ENCODE data around the gene HOXD8. TPM values are rescaled to one million over a fixed set of nuclear protein-coding genes. Genes with fewer than 3 reads are reported as not detected.

Gene HOXD8
- total RNA-seq, 2 experiments from 2014 or later, result not detected

DNA sequence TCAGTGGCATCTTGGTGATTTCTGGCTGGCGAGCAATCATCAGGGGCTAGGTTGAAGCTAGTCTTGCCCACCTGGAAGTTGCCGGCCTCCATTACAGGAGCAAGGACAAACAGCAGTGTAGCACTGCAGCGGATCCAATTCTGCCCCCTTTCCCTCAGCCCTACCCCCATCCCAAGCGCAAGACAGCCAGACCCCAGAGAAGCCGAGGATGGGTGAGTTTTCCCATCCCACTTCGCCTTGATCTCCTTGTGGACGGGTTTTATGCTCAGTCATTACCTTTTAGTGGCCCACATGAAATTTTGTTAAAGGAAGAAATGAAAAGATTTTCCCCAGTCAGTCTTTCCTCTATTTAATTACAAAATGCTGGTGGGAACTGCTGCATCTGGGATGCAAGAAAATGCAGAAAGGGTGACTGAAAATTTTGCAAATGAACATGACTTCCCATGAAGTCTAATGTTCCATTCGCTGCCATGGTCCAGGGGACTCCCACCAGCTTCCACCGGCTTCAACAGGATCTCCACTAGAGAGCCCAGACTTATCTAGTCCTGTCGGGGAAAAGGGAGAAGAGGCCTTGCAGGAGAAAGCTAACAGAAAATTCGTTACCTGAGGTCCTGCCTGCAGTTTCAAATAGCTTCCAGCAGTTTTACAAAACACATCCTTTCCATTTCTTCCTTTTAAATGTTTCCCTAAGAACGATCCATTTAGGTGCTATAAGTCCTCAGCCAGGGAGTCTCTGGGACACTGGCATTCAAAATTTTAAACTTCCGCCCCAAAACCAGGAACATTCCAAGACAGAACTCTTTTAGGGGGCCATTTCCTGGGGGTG lies 8.9 kb upstream of the HOXD8 start:
- Mint-ChIP-seq H3K27me3 (peaks cover 91% of the 10 kb centered on the region), H3K4me3 (no peak overlapping the region), H3K27ac (no peak overlapping the region), H3K36me3 (no peaks in the 10 kb centered on the region), H3K9me3 (ENCODE audit: low read depth) (peaks cover 1% of the 10 kb centered on the region), H3K4me1 (peaks cover 4% of the 10 kb centered on the region)
- CTCF ChIA-PET, result interaction anchor here (0.6 to 1.5 kb wide), 4 partner anchors 9 to 25 kb away, joined by 3 to 7 read pairs (median 3); partner anchors contain the start of gene HOXD8
- ATAC-seq, result no peak
- no peak for DNase-seq

DNA sequence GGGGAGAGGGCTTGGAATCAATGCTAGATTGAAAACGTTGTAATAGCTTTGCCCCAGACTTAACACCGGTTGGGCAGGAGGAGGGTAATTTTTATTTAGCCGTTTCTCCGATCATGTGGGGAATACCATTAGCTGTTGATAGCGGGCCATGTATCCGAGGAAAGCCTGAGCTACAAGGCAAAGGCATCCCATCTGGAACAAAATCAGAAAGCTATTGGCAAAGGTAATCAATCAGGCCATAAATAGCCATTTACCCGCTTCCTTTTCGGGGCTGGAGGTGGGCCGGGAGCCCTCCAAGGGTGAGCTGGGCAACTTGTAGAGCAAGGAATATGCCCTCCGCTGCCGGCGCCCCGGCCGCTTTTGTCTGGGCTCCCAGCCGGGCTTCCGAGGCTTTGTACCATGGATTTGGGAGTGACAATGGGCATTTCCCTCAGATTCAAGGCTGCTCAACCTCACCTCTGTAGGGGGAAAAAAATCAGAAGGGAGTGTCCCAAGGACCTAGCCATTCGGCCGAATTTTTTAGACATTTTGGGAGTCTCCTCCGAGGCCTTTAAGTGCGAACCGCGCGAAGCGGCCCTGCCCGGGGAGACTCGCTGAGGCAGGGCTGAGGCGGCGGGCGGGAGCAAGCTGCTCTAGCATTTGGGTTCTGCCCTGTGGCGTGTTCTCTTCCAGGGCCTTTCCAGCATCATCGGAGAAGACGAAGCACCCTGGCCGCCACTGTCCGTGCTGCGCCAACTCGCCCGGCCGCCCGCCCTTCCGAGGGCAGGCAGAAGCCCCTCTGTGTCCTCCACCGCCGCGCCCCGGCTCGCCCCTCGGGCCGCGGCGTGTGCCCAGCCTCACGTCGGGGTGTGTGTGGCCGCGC lies 8.1 kb upstream of the HOXD8 start:
- CTCF ChIA-PET, result interaction anchor here (1.0 to 1.1 kb wide), 2 partner anchors 8 to 1028 kb away, joined by 3 read pairs; partner anchors contain the start of gene HOXD8
- no peak overlapping the region for H3K4me3 Mint-ChIP-seq
- peaks cover 91% of the 10 kb centered on the region for H3K27me3 Mint-ChIP-seq
- peaks cover 1% of the 10 kb centered on the region for H3K9me3 Mint-ChIP-seq (ENCODE audit: low read depth)
- ATAC-seq (no peak), DNase-seq (no peak)
- H3K36me3 Mint-ChIP-seq, result no peaks in the 10 kb centered on the region
- peaks cover 4% of the 10 kb centered on the region for H3K4me1 Mint-ChIP-seq
- H3K27ac Mint-ChIP-seq, result no peak overlapping the region

DNA sequence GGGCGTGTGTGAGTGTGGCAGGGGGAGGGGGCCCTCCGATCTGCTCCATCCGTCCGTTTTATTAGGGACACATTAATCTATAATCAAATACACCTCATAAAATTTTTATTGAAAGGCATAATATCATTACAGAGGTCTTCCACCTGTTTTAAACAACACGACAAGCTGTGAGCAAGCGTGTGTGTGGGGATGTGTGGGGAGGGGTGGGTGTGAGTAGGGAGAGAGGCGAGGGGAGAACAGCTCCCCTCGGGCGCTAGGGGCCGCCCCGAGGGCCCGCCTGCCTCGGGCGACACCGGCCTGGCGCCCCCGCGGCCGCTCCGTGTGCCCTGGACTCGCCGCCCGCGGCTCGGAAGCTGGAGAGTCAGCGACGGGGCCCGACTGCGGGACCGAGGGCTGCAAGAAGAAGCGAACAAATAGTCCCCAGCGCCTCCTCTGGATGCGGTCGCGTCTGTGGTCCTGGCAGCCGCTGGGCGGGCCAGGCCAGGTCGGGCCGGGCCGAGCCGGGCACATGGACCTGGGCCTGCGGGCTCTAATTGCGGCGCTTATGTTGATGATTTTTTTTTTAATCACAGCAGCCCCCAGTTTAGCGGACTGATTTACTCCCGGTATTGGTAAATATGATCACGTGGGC lies 7.3 kb upstream of the HOXD8 start:
- H3K27me3 Mint-ChIP-seq, result peaks cover 91% of the 10 kb centered on the region
- peaks cover 4% of the 10 kb centered on the region for H3K4me1 Mint-ChIP-seq
- ATAC-seq (no peak), DNase-seq (no peak)
- no peak overlapping the region for H3K4me3 Mint-ChIP-seq
- CTCF ChIA-PET, result interaction anchor here (1.0 kb wide), 1 partner anchor 1027 kb away, joined by 3 read pairs; no protein-coding TSS in a partner anchor
- H3K27ac Mint-ChIP-seq, result no peak overlapping the region
- H3K9me3 Mint-ChIP-seq (ENCODE audit: low read depth), result peaks cover 1% of the 10 kb centered on the region
- H3K36me3 Mint-ChIP-seq, result no peaks in the 10 kb centered on the region

DNA sequence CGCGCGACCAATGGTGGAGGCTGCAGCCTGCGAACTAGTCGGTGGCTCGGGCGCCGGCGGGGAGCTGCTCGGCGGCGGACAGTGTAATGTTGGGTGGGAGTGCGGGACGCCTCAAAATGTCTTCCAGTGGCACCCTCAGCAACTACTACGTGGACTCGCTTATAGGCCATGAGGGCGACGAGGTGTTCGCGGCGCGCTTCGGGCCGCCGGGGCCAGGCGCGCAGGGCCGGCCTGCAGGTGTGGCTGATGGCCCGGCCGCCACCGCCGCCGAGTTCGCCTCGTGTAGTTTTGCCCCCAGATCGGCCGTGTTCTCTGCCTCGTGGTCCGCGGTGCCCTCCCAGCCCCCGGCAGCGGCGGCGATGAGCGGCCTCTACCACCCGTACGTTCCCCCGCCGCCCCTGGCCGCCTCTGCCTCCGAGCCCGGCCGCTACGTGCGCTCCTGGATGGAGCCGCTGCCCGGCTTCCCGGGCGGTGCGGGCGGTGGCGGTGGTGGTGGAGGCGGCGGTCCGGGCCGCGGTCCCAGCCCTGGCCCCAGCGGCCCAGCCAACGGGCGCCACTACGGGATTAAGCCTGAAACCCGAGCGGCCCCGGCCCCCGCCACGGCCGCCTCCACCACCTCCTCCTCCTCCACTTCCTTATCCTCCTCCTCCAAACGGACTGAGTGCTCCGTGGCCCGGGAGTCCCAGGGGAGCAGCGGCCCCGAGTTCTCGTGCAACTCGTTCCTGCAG lies 6.7 kb upstream of the HOXD8 start, which contains the start of gene HOXD9:
HOXD9 (plus strand) TSS at position 37 of the 728 bp plus-strand sequence; CDS start at position 87, 50 bp downstream.
- DNase-seq (no peak), ATAC-seq (no peak)
- H3K4me1 Mint-ChIP-seq, result peaks cover 4% of the 10 kb centered on the region
- H3K4me3 Mint-ChIP-seq, result no peak within 1 kb of the TSS
- H3K27me3 Mint-ChIP-seq, result peaks cover 91% of the 10 kb centered on the region
- CTCF ChIA-PET, result interaction anchor here (1.0 kb wide), 1 partner anchor 1026 kb away, joined by 3 read pairs; no protein-coding TSS in a partner anchor
- H3K27ac Mint-ChIP-seq, result peak within 1 kb of the TSS; percentile 27
- H3K9me3 Mint-ChIP-seq (ENCODE audit: low read depth), result peaks cover 1% of the 10 kb centered on the region
- H3K36me3 Mint-ChIP-seq, result no peaks in the 10 kb centered on the region

DNA sequence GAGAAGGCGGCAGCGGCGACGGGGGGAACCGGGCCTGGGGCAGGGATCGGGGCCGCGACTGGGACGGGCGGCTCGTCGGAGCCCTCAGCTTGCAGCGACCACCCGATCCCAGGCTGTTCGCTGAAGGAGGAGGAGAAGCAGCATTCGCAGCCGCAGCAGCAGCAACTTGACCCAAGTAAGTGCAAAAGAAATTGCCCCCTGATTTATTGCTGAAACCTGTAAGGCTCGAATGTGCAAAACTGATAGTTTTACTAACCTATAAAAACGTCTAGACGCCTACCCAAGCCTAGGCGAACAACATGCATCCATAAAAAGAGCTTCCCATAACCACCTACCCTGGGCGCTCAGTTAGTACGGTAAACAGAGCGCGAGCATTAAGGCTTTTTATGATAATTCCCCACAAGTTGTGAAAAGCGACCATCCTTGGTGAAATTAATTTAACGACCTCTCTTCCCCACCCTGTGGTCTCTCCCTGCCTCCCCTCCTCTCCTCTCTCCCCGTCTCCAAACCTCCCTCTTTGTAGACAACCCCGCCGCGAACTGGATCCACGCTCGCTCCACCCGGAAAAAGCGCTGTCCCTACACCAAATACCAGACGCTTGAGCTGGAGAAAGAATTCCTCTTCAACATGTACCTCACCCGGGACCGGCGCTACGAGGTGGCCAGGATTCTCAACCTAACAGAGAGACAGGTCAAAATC lies 5.9 kb upstream of the HOXD8 start:
- Mint-ChIP-seq H3K4me3 (no peak overlapping the region), H3K27ac (peak overlapping the region; percentile 27), H3K4me1 (peaks cover 5% of the 10 kb centered on the region), H3K9me3 (ENCODE audit: low read depth) (peaks cover 1% of the 10 kb centered on the region), H3K36me3 (peaks cover 3% of the 10 kb centered on the region), H3K27me3 (peaks cover 91% of the 10 kb centered on the region)
- CTCF ChIA-PET, result no interaction called here
- no peak for DNase-seq
- ATAC-seq, result no peak

DNA sequence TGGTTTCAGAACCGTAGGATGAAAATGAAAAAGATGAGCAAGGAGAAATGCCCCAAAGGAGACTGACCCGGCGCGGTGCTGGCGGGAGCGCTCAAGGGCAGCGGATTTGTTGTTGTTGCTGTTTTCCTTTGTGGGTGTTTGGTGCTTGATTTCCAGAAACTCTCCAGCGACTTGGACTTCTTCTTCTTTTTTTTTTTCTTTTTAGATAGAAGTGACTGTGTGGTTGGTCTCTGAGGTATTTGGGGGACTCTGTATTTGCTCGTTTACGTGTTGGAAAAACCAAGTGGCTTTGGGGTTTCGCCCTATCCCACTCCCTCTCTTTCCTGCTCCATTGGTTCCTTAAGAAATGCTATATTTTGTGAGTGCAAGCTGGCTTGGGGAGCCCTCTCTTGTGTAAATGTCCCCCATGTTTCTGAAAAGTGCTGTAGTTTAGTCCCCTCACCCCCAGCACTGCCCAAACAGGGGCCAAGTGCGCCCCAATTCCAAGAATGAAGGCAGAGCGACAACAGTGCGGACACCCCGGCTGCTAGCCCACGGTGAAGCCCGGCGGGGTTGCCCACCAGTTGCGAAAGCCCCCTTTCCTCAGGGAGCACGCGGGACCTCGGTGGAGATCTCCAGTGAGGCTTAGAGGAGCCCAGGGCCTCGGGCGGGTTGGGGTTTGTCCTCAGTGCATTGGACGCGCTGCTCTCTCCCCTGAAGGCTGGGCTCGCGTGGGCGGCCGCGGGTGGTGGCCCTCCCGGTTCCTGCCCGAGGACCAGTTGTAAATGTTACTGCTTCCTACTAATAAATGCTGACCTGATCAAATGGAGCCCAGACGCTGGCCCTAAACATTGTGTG lies 5.2 kb upstream of the HOXD8 start:
- CTCF ChIA-PET, result interaction anchor here (3.1 kb wide), 1 partner anchor 1023 kb away, joined by 28 read pairs; no protein-coding TSS in a partner anchor
- ATAC-seq, result no peak
- Mint-ChIP-seq H3K4me1 (peaks cover 2% of the 10 kb centered on the region), H3K4me3 (no peak overlapping the region), H3K27ac (no peak overlapping the region), H3K27me3 (peaks cover 92% of the 10 kb centered on the region), H3K9me3 (ENCODE audit: low read depth) (no peaks in the 10 kb centered on the region), H3K36me3 (peaks cover 4% of the 10 kb centered on the region)
- DNase-seq, result no peak

DNA sequence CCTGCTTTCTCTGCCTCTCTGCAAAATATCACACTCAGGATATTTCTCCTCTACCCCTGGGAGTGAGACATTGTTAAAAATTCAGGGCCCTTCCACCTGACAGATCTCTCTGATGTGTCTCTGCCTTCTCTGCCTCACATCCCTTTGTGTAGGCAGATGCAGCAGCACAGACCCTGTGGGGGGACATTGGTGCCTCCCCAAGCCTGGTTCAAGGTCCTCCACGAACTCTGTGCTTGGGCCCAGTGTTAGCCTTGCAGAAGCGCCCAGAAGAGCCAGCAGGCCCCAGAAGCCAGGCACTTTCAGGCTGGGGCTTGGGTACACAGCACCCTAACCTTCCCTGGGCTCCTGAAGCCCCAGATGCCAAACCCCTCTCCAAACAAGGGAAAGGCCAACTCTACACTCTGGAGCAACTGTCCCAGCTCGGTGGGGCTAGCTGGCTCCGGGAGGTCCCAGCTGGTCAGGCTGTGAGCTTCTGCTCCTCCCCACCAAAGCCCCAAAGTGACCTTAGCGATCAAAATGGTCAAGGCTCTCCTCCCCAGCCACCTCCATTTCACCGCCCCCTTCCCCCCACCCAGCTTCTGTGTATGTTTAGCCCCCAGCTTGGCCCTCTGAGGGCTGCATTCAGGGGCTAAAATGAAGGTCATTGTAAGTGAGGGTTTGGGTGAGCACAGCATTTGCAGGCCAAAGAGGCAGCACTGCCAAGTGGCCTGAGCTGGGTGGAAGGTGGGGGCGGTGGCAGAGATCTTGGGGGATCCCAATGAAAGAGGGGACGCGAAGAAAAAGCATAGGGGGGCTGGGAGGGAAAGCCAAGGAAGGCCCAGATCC lies 4.3 kb upstream of the HOXD8 start:
- no peak for ATAC-seq
- Mint-ChIP-seq H3K9me3 (ENCODE audit: low read depth) (no peaks in the 10 kb centered on the region), H3K27ac (no peak overlapping the region)

DNA sequence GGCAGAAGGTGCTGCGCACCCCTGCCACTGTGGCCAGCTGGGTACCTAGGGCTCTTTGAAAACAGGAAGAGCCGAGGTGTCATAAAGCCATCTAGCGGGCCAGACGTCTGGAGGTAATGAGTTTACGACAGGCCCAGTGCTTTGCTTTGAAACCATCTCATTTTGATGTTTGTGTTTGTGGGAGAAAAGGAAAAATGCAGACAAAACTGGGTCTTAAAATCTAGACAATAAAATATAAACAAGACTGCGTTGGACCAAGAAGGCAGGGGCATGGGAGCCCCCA lies 3.8 kb upstream of the HOXD8 start:
- peaks cover 84% of the 10 kb centered on the region for H3K27me3 Mint-ChIP-seq
- DNase-seq (no peak), ATAC-seq (no peak)
- H3K27ac Mint-ChIP-seq, result no peak overlapping the region
- no peak overlapping the region for H3K4me3 Mint-ChIP-seq
- CTCF ChIA-PET, result interaction anchor here (1.0 to 3.5 kb wide), 9 partner anchors 15 to 1022 kb away, joined by 3 to 32 read pairs (median 10); no protein-coding TSS in a partner anchor
- H3K9me3 Mint-ChIP-seq (ENCODE audit: low read depth), result no peaks in the 10 kb centered on the region
- peaks cover 4% of the 10 kb centered on the region for H3K4me1 Mint-ChIP-seq
- H3K36me3 Mint-ChIP-seq, result peaks cover 4% of the 10 kb centered on the region

More for the DNA sequence above, 4.3 kb upstream of the HOXD8 start:
- peaks cover 4% of the 10 kb centered on the region for H3K36me3 Mint-ChIP-seq
- CTCF ChIA-PET, result interaction anchor here (1.0 to 3.4 kb wide), 7 partner anchors 15 to 1023 kb away, joined by 3 to 32 read pairs (median 5); no protein-coding TSS in a partner anchor
- DNase-seq, result no peak
- H3K27me3 Mint-ChIP-seq, result peaks cover 87% of the 10 kb centered on the region
- peaks cover 2% of the 10 kb centered on the region for H3K4me1 Mint-ChIP-seq
- H3K4me3 Mint-ChIP-seq, result no peak overlapping the region

DNA sequence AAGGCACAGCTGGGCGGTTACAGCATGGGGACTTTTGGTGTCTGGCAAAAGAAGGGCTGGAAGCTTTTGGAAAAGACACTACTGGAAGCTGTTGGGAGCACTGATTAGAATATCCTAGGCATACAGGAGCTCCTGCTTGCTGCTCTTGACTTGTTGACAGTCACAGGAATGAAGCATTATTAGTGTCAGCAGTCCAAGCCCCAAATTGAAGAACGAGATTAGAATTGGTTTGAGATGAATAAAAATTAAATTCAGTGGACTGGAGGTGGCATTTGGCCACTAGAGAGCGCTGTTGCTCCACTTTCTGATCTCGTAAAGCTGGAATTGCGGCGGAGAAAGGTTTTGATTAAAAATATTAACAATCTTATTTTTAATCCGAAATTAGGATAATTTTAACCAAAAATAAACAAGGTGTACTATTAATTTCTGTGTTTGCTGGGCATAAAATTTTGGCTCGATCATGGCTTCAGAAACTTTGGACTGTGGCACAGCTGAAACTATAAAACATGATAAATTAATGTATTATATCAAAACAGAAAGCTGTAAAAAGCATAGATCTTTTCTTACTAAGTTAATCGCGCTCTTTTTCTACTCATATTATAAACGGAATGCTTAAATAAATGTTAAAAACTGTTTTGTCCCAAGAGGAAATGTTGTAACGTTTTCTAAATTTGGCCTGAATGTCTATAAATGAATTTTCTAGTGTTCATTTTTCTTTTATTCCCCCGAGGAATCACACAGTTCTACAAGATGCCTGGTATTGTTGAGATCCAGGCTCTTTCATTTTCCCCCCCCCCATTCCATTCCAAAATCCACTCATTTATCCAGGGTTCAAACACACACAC lies 2.4 kb upstream of the HOXD8 start:
- no peak overlapping the region for H3K4me3 Mint-ChIP-seq
- DNase-seq, result peak; percentile 68
- no peaks in the 10 kb centered on the region for H3K9me3 Mint-ChIP-seq (ENCODE audit: low read depth)
- no peak for ATAC-seq
- CTCF ChIA-PET, result interaction anchor here (0.7 to 3.5 kb wide), 33 partner anchors 9 to 1023 kb away, joined by 3 to 32 read pairs (median 4); no protein-coding TSS in a partner anchor
- H3K36me3 Mint-ChIP-seq, result peaks cover 4% of the 10 kb centered on the region
- H3K27me3 Mint-ChIP-seq, result peaks cover 84% of the 10 kb centered on the region
- H3K27ac Mint-ChIP-seq, result no peak overlapping the region
- H3K4me1 Mint-ChIP-seq, result peaks cover 7% of the 10 kb centered on the region

DNA sequence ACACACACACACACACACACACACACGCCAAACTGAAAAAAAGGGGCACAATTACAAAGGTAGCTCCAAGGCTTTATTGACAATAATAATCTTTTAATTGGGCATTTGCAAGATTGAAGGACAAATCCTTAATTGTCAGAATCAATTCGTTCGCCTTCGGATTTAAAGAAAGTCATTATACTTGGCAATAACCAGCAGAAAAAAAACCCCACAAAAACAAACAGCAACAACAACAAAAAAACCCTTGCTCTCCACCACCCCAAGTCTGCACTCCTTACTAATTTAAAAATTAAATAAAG lies 1.8 kb upstream of the HOXD8 start:
- no peaks in the 10 kb centered on the region for H3K9me3 Mint-ChIP-seq (ENCODE audit: low read depth)
- peaks cover 86% of the 10 kb centered on the region for H3K27me3 Mint-ChIP-seq
- no peak overlapping the region for H3K4me3 Mint-ChIP-seq

More for the DNA sequence above, 1.8 kb upstream of the HOXD8 start:
- CTCF ChIA-PET, result interaction anchor here (0.8 to 3.5 kb wide), 17 partner anchors 9 to 1020 kb away, joined by 3 to 32 read pairs (median 6); no protein-coding TSS in a partner anchor
- Mint-ChIP-seq H3K36me3 (peaks cover 4% of the 10 kb centered on the region), H3K4me1 (peaks cover 10% of the 10 kb centered on the region), H3K27ac (peak overlapping the region; percentile 66)
- DNase-seq (no peak), ATAC-seq (no peak)
